ENCODE data around the gene HTR3B. TPM values are rescaled to one million over a fixed set of nuclear protein-coding genes. Genes with fewer than 3 reads are reported as not detected.

HTR3B gene
- total RNA-seq, 1 donor from 2014 or later: not detected

- no peak overlapping the region for H3K27ac ChIP-seq (replicated peaks)
- H3K27me3 ChIP-seq (ENCODE audit: low read depth): peaks cover 87% of the 10 kb centered on the region
- no peaks in the 10 kb centered on the region for H3K9me3 ChIP-seq (replicated peaks)
- no peaks in the 10 kb centered on the region for H3K4me1 ChIP-seq
- no peaks in the 10 kb centered on the region for H3K36me3 ChIP-seq
- H3K4me3 ChIP-seq: no peak overlapping the region
- DNase-seq: no peak
- intact Hi-C loops (cut with micrococcal nuclease): no loop called here
- TF ChIP-seq CTCF (IDR thresholded peaks at IDR 0.05; ENCODE audit: borderline replicate concordance): no peak
Measured at GRCh38 chr11:113951537-113951936, 46.9 kb downstream of the HTR3B start.

DNA sequence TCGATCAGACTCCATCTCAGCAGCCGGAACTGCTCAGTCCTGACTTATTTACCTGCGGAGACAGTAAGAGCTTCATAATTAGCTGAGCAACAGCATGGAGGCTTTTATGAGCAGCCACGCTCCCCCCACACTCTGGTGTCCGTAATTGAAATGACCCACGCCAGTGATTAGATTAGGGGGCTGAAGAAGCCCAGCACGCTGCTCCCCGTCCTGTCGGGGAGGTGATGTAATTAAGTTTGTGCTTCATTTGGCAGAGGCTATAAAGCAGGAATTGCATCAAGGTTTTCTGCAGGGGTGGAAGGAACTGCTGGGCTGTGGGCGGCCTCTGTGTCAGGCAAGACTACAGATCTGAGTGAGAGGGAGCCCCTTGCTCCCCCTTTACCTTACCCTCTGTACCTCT lies 47.5 kb downstream of the HTR3B start:
- no peaks in the 10 kb centered on the region for H3K36me3 ChIP-seq
- peaks cover 89% of the 10 kb centered on the region for H3K27me3 ChIP-seq (ENCODE audit: low read depth)
- H3K4me1 ChIP-seq: no peaks in the 10 kb centered on the region
- intact Hi-C loops (cut with micrococcal nuclease): no loop called here
- H3K27ac ChIP-seq (replicated peaks): no peak overlapping the region
- no peaks in the 10 kb centered on the region for H3K9me3 ChIP-seq (replicated peaks)
- no peak for TF ChIP-seq CTCF (IDR thresholded peaks at IDR 0.05; ENCODE audit: borderline replicate concordance)
- no peak for DNase-seq
- no peak overlapping the region for H3K4me3 ChIP-seq

- Histone ChIP-seq H3K4me1 (no peaks in the 10 kb centered on the region), H3K27ac (replicated peaks) (no peak overlapping the region), H3K9me3 (replicated peaks) (no peaks in the 10 kb centered on the region), H3K27me3 (ENCODE audit: low read depth) (peaks cover 92% of the 10 kb centered on the region), H3K36me3 (no peaks in the 10 kb centered on the region), H3K4me3 (no peak overlapping the region)
- no peak for DNase-seq
- no peak for TF ChIP-seq CTCF (IDR thresholded peaks at IDR 0.05; ENCODE audit: borderline replicate concordance)
- intact Hi-C loops (cut with micrococcal nuclease): no loop called here
Measured at GRCh38 chr11:113952588-113952987, 48.0 kb downstream of the HTR3B start.

- Histone ChIP-seq H3K36me3 (no peaks in the 10 kb centered on the region), H3K27me3 (ENCODE audit: low read depth) (peaks cover 93% of the 10 kb centered on the region), H3K4me3 (no peak overlapping the region), H3K4me1 (no peaks in the 10 kb centered on the region), H3K27ac (replicated peaks) (no peak overlapping the region), H3K9me3 (replicated peaks) (no peaks in the 10 kb centered on the region)
- no peak for TF ChIP-seq CTCF (IDR thresholded peaks at IDR 0.05; ENCODE audit: borderline replicate concordance)
- intact Hi-C loops (cut with micrococcal nuclease): no loop called here
- no peak for DNase-seq
Measured at GRCh38 chr11:113954235-113954634, 49.6 kb downstream of the HTR3B start.

DNA sequence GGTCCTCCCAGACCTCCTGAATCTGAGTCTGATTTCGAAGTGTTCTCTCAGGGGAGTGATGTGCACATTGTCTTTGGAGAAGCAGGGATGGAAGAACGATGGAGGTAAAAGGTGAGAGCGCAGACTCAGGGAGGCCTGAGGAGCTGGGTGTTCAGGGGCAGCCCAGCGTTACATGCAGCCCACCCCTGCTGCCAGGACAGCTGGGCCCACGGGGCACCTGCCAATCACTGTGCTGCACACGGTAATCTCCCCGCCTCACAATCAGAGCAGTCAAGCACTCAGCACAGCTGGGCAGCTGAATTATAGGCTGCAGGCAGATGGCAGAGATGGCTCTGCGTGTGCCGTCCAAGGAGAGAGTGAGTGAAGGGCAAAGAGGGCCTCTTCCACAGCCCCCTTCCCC lies 52.4 kb downstream of the HTR3B start:
- H3K27ac ChIP-seq (replicated peaks): no peak overlapping the region
- peaks cover 79% of the 10 kb centered on the region for H3K27me3 ChIP-seq (ENCODE audit: low read depth)
- no peaks in the 10 kb centered on the region for H3K9me3 ChIP-seq (replicated peaks)
- intact Hi-C loops (cut with micrococcal nuclease): no loop called here
- no peak for DNase-seq
- TF ChIP-seq CTCF (IDR thresholded peaks at IDR 0.05; ENCODE audit: borderline replicate concordance): no peak
- H3K4me1 ChIP-seq: no peaks in the 10 kb centered on the region
- no peak overlapping the region for H3K4me3 ChIP-seq
- H3K36me3 ChIP-seq: no peaks in the 10 kb centered on the region

Measured in left ventricle myocardium inferior (tissue), 1 donor.